GM20431 (cell line): Measurements from ENCODE around the gene LRMDA.

ENCODE experiments used
- in situ Hi-C: fragments of 300-500 bp; cut with MseI, MboI; formaldehyde crosslinking; loops from one replicate; pipeline ENCODE4 v1.15.0; 2020; ENCODE audit warnings: low sequenced_read_pairs; ENCODE audit not compliant: unreplicated experiment

The LRMDA gene

GRCh38 chr10:76002262-76002854 lies 570.9 kb downstream of the LRMDA start:
- in situ Hi-C loops = no loop called here

DNA sequence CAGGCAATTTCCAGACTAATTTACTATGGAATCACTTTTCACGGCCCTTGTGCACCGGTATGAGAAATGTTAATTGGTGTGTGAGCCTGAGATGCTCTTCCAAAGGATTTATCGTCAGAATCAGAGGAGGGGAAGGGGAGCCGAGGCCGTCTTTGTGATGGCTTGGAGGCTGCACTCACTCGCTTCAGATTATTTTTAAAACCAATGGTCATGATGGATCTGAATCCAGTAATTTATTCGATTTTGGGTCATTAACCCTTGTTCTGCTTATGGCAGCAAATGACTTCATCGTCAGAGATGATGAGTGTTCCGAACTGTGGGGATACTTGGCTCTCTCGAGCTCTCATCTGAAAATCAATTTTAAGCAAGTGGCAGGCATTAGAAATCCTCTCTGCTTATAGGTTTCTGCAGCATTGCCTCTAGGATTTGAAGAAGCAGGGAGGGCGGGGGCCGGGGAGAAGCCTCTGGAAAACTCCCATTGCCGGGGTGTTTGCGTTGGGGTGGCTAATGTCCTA lies 576.3 kb downstream of the LRMDA start:
- in situ Hi-C loops = no loop called here

DNA sequence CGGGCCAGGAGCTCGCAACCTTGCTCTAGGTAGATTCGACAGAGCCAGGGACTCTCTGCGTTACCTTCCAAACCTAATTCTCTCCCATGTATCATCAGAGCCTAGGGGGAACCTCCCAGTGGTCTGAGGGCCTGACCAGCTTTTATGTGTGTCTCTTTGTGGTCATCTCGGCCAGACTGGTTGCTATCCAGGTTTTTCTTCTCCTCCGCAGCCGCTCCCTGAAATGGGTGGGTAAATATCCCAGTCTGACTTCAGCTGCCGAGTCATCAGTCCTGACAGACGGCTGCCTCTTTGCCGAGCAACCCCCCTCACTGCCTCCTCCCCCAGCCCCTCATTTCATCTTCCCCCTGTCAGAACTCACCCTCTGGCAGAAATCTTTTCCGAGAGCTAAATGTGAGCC lies 578.1 kb downstream of the LRMDA start:
- in situ Hi-C loops = no loop called here

DNA sequence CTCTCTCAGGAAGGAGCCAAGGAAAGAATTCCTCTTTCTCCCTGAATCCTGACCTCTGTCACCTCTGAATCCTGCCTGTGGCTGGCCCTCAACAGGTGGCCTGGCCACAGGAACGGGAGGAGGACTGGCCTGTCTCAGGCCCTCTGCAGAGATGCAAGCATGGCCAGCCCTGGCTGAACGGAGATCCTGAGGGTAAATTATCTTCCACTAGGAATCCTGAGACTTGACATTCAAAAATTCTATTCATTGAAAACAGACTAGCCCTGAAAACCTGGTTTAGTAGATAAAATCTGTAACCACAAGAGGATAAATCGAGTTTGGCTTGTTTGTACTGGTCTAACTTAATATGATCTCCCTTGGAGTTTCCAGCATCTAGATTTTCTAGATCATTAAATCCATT lies 579.3 kb downstream of the LRMDA start:
- in situ Hi-C loops = no loop called here

- in situ Hi-C loops = no loop called here
Observed at GRCh38 chr10:76012716-76013327, 581.4 kb downstream of the LRMDA start.

GRCh38 chr10:76015245-76015644 lies 583.8 kb downstream of the LRMDA start:
- in situ Hi-C loops = no loop called here

- in situ Hi-C loops = no loop called here
Observed at GRCh38 chr10:76017026-76017732, 585.8 kb downstream of the LRMDA start.

DNA sequence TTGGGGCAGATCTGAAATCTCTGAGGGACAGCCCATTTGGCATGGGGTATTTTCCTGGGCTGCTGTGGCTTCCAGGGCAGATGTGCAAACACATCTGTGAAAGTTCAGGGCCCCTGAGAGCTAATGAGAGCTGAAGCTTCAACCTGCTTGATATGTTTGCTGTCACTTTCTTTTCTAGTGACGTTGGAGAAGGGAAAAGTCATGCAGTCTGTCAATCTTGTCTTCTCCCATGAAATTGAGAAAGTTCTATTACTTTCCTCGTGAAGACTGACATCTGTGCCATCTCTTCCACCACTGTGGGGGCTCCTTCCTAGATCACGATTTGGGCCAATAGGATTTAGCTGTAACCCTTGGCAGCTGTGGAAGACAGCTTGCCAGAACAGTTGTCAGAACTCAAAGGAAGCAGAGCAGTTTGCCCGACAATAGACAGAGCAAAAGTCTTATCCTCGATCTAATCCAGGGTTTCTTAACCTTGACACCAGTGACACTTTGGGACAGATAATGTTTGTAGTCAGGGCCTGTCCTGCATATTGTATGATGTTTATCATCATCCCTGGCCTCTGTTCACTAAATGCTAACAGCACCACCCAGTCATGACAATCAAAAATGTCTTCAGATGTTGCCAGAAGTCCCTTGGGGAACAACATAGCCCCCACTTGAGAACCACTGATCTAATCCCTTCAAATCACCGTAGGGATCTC lies 586.5 kb downstream of the LRMDA start:
- in situ Hi-C loops = no loop called here

- in situ Hi-C loops = no loop called here
Observed at GRCh38 chr10:76020630-76021029, 589.2 kb downstream of the LRMDA start.

DNA sequence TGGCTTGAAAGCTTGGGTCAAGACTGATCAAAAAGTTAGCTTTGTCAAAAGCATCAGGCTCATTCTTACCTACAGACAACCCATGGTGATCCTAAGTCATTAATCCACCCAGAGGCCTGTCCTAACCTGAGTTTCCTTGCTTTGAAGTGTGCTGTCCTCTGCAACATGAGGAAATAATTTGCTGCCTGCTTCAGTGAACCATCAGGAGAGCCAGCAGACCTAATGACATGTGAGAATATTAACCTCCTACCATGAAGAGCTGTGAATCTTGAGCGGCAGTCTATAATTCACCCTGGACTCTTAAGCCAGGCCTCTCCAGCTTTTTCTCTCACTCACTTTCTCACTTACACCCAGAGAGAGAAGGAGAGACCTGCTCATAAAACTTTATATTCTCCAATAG lies 590.0 kb downstream of the LRMDA start:
- in situ Hi-C loops = no loop called here

- in situ Hi-C loops = no loop called here
Observed at GRCh38 chr10:76022366-76022765, 590.9 kb downstream of the LRMDA start.

DNA sequence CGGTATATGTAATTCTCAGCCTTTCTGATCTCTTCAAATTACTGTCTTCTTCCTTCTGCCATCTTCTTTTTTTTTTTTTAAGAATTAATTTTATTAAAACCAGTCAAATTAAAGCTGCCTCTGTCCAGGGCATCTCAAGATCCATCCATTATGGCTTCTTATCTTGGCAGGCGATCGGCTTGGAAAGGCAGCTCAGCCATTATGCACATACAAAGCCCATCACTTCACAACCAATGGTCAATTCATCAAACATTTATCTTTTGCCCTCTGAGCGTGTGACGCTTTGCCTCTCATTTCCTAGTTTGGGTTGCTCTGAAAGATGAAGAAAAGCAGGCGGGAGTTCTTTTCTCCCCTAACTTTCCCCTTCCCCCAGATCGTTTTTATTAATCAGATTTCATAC lies 591.6 kb downstream of the LRMDA start:
- in situ Hi-C loops = no loop called here

DNA sequence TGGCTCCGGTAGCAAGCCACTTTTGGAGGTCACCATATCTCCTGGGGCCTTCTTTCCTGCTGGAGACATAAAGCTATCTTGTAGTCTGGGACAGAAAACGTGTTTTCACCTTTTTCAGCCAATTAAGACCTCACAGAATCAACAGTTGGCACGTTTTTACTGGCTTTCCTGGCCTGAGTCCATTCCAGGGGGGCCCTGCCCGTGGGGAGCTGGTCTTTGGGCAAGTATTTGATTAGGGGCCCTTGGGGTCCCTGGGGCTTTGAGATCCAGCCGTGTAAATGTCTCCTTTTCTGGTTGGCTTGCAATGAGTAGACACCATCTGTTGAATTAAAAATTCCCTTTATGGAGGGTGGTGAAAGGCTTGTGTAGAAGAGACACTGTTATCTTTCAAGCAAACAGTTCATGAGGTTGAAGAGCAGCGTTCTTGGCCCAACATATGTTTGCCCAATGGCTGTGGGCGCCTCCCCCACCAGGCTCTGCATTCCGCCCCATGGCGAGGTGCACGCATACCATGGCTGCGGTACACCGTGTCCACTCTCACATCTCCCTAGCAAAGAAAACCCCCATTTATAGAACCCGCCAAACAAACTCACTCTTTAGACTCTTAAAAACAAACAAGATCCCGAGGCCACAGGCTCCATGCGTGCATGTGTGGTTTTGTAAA lies 593.2 kb downstream of the LRMDA start:
- in situ Hi-C loops = no loop called here

DNA sequence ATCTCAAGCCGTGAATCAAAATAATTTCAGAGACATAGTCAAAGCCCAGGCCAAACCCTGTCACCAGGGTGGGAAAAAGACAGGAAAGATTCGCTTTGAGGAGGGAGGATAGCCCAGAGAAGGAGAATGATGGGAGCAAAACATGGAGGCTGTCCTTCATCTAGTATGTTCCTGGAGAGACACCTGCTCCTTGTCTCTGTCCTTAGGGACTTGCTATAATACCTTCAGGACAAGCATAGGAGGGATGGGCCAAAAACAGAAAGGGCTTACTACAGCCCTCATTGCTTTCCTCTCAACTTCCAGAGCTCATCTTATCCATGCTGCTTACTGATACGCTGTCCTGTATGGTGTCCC lies 593.7 kb downstream of the LRMDA start:
- in situ Hi-C loops = no loop called here

- in situ Hi-C loops = no loop called here
Observed at GRCh38 chr10:76026176-76026771, 594.9 kb downstream of the LRMDA start.

- in situ Hi-C loops = no loop called here
Observed at GRCh38 chr10:76026905-76027304, 595.5 kb downstream of the LRMDA start.

DNA sequence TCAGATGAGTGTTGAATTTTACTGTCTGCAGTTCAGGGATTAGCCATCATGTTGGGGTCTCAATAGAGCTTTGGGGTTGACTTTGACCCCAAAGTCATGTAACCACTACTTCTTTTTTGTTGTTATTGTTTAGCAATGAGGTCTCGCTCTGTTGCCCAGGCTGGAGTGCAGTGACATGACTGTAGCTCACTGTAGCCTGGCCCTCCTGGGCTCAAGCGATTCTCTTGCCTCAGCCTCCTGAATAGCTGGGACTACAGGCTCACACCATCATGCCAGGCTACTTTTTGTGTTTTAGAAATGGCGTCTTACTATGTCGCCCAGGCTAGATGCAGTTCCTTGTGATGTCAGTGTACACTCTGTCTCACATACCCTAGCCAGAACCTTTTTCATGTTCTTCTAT lies 598.4 kb downstream of the LRMDA start:
- in situ Hi-C loops = loop anchor here (10.0 kb wide), 1 partner anchor 645 kb away; no protein-coding TSS in a partner anchor

DNA sequence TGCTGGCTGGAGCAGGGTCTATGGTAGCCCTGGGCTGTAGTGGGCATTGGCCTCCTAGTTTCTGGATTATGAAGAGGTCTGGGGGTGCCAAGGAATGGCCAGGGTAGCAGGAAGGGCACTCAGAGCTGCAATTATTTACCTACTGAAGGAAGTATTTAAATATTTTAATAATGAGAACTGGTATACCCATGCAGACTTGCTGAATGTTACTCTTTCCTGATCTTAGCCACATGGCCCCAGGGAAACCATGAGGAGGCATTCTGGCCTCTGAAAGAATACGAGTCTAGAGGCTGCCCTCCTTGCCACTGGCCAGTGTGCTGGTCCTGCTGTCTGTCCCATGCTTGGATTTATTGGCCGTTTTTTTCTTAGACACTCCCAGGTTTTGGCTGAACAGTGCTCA lies 599.7 kb downstream of the LRMDA start:
- in situ Hi-C loops = loop anchor here (10.0 kb wide), 1 partner anchor 646 kb away; no protein-coding TSS in a partner anchor

DNA sequence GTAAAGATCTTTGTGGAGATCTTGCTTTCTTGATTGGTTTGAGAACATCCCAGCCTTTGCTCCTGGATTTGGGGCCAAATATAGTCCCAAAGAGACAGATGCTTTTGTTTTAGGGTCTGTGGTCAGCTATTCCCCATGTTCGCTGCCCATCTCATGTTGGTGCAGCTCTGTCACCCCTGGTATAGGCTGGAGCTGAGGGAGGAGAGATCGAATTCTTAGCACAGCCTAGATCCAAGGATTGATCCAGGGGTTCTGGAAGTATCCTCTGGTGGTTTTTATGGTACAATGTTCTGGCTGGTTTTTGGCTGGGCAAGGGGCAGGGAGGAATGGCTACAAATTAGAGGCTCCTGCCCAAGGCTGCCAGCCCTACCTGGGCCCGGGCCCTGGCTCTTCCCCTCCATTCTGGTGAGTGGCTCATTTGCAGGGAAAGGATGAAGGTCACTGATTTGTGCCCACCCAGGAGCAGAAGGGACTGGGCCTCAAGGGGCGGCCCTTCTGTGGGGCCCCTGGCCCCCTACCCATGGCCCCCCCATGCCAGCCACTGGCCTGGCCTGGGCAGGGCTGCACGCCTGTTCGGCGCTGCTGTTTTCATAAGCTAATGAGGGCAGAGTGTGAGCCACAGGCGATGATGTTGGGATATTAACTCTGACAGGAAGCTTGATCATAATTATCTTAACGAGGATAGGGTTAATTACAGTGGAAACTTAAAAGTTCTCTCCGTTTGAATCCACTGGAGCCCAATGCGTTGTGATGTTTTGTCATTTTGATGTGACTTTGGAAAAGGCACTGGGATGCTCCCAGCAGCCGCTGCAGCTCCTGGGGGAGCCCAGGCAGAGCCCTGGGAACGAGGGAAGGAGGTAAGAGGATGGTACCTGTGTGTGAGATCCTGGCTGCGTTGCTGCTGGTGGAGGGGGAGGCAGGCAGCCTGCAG lies 600.6 kb downstream of the LRMDA start:
- in situ Hi-C loops = loop anchor here (10.0 kb wide), 1 partner anchor 647 kb away; no protein-coding TSS in a partner anchor
